Fibroblast of peridontal ligament (primary cell): Measurements from ENCODE around the gene MTPN.
A peak's percentile ranks its signal among the peaks of the same experiment; 100 is the strongest.

ENCODE experiments used
- DNase-seq: peaks from one replicate; pipeline ENCODE4 v3.0.0-alpha.2; 2010; ENCODE audit errors: extremely low read depth

Gene MTPN

GRCh38 chr7:135924302-135924701 lies 52.9 kb downstream of the MTPN start:
- no peak for DNase-seq

GRCh38 chr7:135922263-135922662 lies 54.9 kb downstream of the MTPN start:
- no peak for DNase-seq

- DNase-seq = no peak
Observed at GRCh38 chr7:135920478-135920877, 56.7 kb downstream of the MTPN start.

- DNase-seq = no peak
Observed at GRCh38 chr7:135919071-135919841, 57.9 kb downstream of the MTPN start.

GRCh38 chr7:135918134-135918533 lies 59.0 kb downstream of the MTPN start:
- DNase-seq = no peak

- no peak for DNase-seq
Observed at GRCh38 chr7:135917721-135918120, 59.4 kb downstream of the MTPN start.

- DNase-seq = no peak
Observed at GRCh38 chr7:135914346-135914745, 62.8 kb downstream of the MTPN start.

GRCh38 chr7:135913404-135913803 lies 63.8 kb downstream of the MTPN start:
- no peak for DNase-seq

GRCh38 chr7:135911099-135911498 lies 66.1 kb downstream of the MTPN start:
- DNase-seq = peak; percentile 10

GRCh38 chr7:135910393-135911036 lies 66.6 kb downstream of the MTPN start:
- no peak for DNase-seq

- no peak for DNase-seq
Observed at GRCh38 chr7:135905858-135906257, 71.3 kb downstream of the MTPN start.

GRCh38 chr7:135905355-135905754 lies 71.8 kb downstream of the MTPN start:
- no peak for DNase-seq

GRCh38 chr7:135904282-135904681 lies 72.9 kb downstream of the MTPN start:
- no peak for DNase-seq

GRCh38 chr7:135901585-135902540 lies 75.3 kb downstream of the MTPN start:
- DNase-seq = no peak

- no peak for DNase-seq
Observed at GRCh38 chr7:135900065-135900546, 77.1 kb downstream of the MTPN start.

- no peak for DNase-seq
Observed at GRCh38 chr7:135899458-135900064, 77.6 kb downstream of the MTPN start.

GRCh38 chr7:135898226-135898625 lies 78.9 kb downstream of the MTPN start:
- no peak for DNase-seq

GRCh38 chr7:135894816-135895215 lies 82.3 kb downstream of the MTPN start:
- DNase-seq = no peak

- no peak for DNase-seq
Observed at GRCh38 chr7:135889823-135890222, 87.3 kb downstream of the MTPN start.

- DNase-seq = no peak
Observed at GRCh38 chr7:135888740-135889139, 88.4 kb downstream of the MTPN start.

GRCh38 chr7:135886345-135887132 lies 90.6 kb downstream of the MTPN start:
- DNase-seq = no peak
